AG09319 (cell line): ENCODE measurements around the gene NPTX2.

Source experiments
- DNase-seq: peaks from one replicate; pipeline ENCODE4 v3.0.0-alpha.2; 2010; ENCODE audit warnings: low read depth; ENCODE audit errors: extremely low read depth
- TF ChIP-seq, protein P1 (sequence below): IDR thresholded peaks from 2 replicates; pipeline ENCODE4 v1.5.1; 2011; ENCODE audit warnings: low read depth, mild to moderate bottlenecking, inconsistent platforms, low read length, moderate library complexity

Gene NPTX2

GRCh38 chr7:98669329-98670000 is 52.4 kb downstream of the NPTX2 start:
- TF ChIP-seq, protein P1, sequence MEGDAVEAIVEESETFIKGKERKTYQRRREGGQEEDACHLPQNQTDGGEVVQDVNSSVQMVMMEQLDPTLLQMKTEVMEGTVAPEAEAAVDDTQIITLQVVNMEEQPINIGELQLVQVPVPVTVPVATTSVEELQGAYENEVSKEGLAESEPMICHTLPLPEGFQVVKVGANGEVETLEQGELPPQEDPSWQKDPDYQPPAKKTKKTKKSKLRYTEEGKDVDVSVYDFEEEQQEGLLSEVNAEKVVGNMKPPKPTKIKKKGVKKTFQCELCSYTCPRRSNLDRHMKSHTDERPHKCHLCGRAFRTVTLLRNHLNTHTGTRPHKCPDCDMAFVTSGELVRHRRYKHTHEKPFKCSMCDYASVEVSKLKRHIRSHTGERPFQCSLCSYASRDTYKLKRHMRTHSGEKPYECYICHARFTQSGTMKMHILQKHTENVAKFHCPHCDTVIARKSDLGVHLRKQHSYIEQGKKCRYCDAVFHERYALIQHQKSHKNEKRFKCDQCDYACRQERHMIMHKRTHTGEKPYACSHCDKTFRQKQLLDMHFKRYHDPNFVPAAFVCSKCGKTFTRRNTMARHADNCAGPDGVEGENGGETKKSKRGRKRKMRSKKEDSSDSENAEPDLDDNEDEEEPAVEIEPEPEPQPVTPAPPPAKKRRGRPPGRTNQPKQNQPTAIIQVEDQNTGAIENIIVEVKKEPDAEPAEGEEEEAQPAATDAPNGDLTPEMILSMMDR: no peak
- DNase-seq: no peak

- DNase-seq: no peak
- TF ChIP-seq, protein P1: no peak
These were observed 53.1 kb downstream of the NPTX2 start for GRCh38 chr7:98670186-98670585.

DNA sequence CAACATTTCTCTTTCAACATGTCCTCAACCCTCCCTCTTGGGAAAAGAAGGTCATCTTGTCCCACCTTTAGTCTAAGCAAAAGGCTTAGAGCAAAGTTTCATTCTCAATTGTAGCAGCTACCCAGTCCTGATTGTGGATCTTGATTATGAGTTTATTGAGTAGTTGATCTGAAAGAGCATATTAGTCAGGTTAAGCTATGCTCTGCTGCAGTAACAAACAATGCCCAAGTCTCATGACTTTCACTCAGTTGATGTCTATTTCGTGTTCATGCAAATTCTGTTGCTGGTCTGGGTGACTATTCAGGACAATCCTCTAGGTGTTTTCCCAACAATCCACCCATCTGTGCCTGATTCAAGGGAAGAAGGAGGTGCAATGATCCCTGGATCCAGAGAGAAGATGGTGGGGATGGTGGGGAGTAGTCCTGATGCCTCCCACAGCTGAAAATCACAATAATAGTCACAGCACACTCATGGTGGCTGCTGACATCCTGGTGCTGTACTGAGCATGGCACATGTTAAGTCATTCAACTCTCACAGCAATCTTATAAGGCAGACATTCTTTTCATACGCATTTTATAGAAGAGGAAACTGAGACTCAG is 54.7 kb downstream of the NPTX2 start:
- no peak for DNase-seq
- TF ChIP-seq, protein P1: no peak

DNA sequence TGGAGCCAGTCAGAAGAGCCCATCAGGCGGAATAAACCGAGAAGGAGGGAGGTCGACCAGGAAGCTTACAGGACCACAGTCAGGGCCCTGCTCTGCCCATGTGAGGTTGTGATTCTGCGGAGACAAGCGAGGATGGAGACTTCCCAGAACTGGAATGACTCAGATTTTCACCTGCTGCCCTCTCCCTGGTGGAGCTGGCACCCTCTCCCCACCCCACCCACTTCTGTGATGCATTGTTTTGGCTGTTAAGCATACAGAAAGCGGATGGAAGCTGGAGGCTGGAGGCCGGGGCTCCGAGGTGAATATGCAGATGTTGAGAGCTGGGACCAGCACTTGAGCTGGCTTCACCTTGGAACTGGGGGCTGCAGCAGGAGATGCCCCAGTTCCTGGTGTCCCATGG is 57.4 kb downstream of the NPTX2 start:
- no peak for DNase-seq
- TF ChIP-seq, protein P1: no peak

GRCh38 chr7:98674881-98675280 is 57.8 kb downstream of the NPTX2 start:
- TF ChIP-seq, protein P1: no peak
- DNase-seq: no peak

GRCh38 chr7:98678215-98678614 is 61.1 kb downstream of the NPTX2 start:
- DNase-seq: no peak
- TF ChIP-seq, protein P1: no peak
